NCI-H345 treated with DMSO at 0.1 percent for 48 hours (cell line): Measurements from ENCODE around the gene MALSU1.
A peak's percentile ranks its signal among the peaks of the same experiment; 100 is the strongest.

Experiments used
- DNase-seq: peaks from one replicate; lab custom pipeline; 2025; ENCODE audit not compliant: unreplicated experiment; lab: John Stamatoyannopoulos, UW

The MALSU1 gene

DNA sequence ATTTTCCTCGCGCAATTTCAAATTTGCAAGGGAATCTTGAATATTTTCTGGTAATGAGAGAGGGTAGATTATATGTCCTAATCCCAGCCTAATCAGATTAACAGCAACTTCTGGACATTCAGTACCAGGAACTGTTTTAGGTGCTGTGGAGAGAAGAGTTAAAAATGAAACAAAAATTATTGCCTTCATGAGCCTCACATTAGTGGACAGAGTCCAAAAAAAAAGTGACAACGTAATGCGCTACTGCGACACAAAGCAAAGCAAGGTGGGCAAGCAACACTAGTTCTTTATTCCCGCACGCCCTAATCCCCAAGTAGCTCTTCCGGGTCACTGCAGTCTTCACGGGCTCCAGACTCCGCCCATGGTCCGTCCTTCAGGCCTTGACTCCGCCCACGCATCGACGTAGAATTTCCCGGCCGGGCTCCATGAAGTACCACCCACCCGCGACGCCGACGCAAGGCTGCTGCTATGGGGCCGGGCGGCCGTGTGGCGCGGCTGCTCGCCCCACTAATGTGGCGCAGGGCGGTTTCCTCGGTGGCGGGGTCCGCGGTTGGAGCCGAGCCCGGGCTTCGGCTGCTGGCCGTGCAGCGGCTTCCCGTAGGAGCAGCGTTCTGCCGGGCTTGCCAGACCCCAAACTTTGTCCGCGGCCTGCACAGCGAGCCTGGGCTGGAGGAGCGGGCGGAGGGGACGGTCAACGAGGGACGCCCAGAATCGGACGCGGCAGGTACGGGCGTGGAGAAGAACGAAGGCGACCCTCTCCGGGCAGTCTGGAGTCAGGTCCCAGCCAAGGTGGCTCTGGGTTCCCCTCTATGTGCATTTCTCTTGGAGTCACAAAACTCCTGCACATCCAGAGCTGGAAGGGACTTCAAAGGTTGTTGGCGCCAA lies at the start of gene MALSU1:
Gene MALSU1, plus strand, starts transcription at position 455 of the 885 bp plus-strand sequence. Its CDS starts 14 bp downstream, at position 469.
- peak; percentile 94 for DNase-seq

GRCh38 chr7:23249486-23249885 lies 49.7 kb upstream of the MALSU1 start:
- no peak for DNase-seq

DNA sequence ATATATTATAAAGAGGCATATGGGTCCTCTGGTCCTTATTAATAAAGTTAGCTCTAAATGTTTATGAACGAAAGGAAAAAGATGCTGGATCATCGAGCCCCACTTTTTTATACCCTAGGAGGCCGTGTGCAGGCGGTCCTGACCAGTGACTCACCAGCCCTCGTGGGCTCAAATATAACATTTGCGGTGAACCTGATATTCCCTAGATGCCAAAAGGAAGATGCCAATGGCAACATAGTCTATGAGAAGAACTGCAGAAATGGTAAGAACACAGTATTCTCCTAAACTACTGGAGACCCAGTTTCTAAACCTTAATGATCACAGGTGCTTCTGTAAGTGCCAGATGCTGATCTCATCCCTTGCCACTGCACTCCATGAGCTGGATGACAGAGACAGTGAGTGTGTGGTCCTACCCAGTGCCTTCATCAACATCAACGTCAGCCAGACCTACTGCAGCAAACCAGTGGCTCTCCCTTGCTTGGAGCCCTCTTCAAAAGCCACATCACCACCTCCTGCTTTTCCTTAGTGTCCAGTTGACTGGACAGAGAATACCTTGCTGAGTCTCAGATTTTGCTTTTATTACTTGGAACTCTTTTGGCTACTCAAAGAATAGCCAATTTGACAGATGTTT lies 45.0 kb upstream of the MALSU1 start:
- DNase-seq = no peak

DNA sequence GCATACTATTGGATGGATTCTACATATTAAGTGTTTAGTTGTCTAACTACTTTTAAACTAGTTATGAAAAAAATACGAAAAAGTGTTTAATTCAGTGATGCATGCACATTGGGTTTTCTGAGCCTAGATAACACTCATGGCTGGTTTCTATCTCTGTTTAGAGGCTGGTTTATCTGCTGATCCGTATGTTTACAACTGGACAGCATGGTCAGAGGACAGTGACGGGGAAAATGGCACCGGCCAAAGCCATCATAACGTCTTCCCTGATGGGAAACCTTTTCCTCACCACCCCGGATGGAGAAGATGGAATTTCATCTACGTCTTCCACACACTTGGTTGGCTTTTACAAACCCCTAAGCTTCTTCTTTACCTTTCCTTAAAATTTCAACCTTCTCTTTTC lies 42.4 kb upstream of the MALSU1 start:
- no peak for DNase-seq

DNA sequence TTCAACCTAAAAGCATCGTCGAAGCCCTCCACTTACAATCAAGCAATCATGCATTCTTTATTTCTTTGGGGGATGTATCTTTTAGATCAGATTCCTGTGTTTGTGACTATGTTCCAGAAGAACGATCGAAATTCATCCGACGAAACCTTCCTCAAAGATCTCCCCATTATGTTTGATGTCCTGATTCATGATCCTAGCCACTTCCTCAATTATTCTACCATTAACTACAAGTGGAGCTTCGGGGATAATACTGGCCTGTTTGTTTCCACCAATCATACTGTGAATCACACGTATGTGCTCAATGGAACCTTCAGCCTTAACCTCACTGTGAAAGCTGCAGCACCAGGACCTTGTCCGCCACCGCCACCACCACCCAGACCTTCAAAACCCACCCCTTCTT lies 38.8 kb upstream of the MALSU1 start:
- no peak for DNase-seq

DNA sequence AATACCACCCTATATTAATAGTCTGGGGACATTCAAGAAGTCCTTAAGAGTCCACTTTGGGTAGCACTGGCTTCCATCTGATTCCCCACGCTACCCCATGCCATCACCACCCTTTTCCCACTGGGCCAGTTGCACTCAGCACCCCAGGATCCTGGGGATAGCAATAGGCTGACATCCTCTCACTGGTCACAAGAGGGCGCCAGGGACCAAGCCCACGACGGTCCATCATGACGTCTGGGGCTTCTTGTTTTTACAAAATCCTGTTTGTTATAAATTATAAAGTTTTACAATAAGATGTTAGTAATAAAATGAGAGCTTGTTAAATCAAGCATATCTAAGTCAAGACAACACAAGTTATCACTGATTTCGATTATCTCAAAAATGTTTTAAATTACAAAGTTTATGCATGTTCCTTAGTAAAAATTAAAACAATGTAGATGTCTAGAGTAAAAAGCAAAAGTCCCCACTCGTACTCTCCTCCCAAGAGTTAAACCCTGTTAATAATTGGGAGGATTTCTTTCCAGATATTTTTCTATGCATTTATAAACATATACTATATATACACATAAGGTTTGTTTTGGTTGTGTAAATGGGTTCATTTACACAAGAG lies 37.2 kb upstream of the MALSU1 start:
- peak; percentile 41 for DNase-seq

- no peak for DNase-seq
These were observed 34.2 kb upstream of the MALSU1 start for GRCh38 chr7:23264916-23265458.

DNA sequence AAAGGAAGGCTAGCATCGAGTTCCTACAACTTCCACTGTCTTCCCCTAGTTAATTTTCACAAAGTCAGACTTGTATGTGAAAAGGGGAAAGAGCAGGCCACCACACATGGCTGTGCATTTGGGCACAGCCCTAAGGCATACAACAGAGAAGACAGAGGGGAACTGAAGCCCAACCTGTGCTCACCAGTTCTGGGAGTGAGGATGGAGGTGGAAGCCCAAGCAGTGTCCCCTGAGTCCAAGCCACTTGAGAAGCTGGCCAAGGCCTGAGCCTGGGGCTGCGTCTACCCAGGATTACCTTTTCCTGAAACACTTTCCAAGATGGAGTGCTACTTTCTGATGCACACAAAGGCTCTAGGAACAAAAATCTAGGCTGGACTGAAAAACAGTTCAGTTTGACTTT lies 32.2 kb upstream of the MALSU1 start:
- DNase-seq = no peak

GRCh38 chr7:23267357-23267756 lies 31.8 kb upstream of the MALSU1 start:
- no peak for DNase-seq

GRCh38 chr7:23268167-23268566 lies 31.0 kb upstream of the MALSU1 start:
- DNase-seq = no peak

- no peak for DNase-seq
These were observed 30.4 kb upstream of the MALSU1 start for GRCh38 chr7:23268746-23269145.

- no peak for DNase-seq
These were observed 26.9 kb upstream of the MALSU1 start for GRCh38 chr7:23272275-23272674.

DNA sequence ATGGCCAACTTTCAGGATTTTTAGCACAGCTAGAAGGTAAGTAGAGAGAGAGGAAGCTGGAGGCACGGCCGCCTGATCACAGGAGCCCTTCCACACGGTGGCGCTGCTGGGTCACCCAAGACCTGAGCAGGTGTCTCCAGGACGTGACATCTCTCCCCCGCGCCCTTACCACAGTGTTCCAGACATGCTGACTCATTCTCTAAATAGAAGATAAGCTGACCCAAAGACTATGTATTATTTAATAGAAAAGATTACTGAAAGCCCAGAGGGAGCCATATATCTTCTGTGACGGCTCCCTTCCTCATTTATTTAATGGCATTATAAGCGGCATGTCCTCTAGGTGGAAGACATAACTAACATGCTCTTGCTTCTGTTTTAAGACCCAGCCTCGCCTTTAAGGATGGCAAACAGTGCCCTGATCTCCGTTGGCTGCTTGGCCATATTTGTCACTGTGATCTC lies 26.0 kb upstream of the MALSU1 start:
- DNase-seq = peak; percentile 86

- no peak for DNase-seq
These were observed 23.2 kb upstream of the MALSU1 start for GRCh38 chr7:23275912-23276311.

DNA sequence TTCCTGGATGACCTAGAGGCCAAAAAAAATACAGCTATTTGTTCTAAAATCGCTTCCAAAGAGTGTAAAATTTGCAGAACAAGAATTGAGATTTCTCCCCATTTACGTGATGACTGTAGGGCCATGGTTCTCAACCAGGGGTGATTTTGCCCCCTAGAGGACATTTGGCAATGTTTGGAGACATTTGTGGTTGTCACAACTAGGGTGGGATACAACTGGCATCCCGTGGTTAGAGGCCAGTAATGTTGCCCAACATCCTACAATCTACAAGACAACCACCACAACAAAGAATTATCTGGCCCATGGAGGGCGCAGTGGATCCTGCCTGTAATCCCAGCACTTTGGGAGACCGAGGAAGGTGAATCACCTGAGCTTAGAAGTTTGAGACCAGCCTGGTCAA lies 22.8 kb upstream of the MALSU1 start:
- no peak for DNase-seq

GRCh38 chr7:23276947-23277346 lies 22.2 kb upstream of the MALSU1 start:
- no peak for DNase-seq

- DNase-seq = peak; percentile 26
These were observed 21.7 kb upstream of the MALSU1 start for GRCh38 chr7:23277359-23277989.

DNA sequence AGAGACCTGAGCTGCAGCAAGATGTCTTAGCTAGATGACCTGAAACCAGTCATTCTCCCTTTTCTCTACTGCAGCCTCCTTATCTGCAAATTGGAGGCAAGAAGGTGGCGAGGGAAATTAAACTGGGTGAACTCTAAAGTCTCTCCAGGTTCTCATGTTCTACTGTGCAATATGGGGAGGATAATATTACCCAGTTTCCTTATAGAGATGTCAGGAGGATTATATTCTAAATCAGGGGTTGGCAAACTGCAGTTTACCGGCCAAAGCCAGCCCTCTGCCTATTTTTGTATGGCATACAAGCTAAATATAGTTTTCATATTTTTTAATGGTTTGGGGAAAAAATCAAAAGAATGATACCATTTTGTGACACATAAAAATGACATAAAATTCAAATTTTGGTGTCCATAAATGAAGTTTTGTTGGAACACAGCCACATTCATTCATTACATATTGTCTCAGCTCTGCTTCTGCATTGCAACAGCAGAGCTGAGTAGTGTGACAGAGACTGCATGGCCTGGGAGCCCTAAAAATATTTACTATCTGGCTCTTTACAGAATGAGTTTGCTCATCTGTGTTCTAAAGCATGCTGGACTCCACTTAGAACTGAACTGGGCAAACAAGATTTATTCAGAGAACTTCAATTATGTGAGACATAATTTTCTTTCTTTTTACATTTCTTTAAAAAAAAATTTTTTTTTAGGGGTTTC lies 19.2 kb upstream of the MALSU1 start:
- DNase-seq = no peak

DNA sequence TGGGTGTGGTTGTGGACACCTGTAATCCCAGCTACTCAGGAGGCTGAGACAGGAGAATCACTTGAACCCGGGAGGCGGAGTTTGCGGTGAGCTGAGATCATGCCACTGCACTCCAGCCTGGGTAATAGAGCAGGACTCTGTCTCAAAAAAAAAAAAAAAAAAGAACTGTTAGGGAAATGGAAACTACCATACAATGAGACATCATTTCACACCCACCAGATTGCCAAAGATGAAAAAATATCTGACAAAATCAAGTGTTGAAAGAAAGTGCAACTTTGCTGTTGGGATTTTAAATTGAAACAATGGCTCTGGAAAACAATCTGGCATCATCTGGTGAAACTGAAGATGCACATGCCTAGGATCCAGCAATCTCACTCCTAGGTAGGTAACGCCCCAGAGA lies 16.1 kb upstream of the MALSU1 start:
- no peak for DNase-seq

DNA sequence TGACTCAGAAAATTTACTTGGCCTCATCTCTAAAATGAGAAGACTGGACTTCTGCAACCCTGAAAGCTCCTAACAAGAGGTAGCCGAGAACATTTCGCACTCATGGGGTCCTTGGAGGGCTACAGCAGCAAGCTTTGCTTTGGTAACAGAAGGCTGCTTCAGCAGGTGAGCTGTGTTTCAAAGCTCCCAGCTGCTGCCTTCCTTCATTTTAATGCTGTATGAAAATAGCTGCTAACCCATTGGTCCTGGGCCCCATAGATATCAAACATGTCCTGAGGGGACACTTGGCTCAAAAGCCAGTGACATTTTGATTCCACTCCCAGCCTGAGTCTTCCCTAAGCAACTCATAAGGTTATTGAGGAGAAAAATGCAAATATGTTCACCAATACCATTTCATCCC lies 14.3 kb upstream of the MALSU1 start:
- no peak for DNase-seq
